Measurements from ENCODE around the gene PSMF1.
A peak's percentile ranks its signal among the peaks of the same experiment; 100 is the strongest.

The PSMF1 gene

GRCh38 chr20:1118336-1119127 is at the start of gene PSMF1:
Gene PSMF1, plus strand, starts transcription at chr20:1118602. Its CDS starts 172 bp downstream, at chr20:1118774.
- DNase-seq = peak; percentile 86

- no peak for DNase-seq
Measured at GRCh38 chr20:1072258-1072657, 46.1 kb upstream of the PSMF1 start.

- no peak for DNase-seq
Measured at GRCh38 chr20:1075616-1076015, 42.8 kb upstream of the PSMF1 start.

GRCh38 chr20:1081891-1082290 is 36.5 kb upstream of the PSMF1 start:
- no peak for DNase-seq

GRCh38 chr20:1083431-1084080 is 34.8 kb upstream of the PSMF1 start:
- DNase-seq = no peak

- no peak for DNase-seq
Measured at GRCh38 chr20:1085492-1086276, 32.7 kb upstream of the PSMF1 start.

GRCh38 chr20:1086277-1087213 is 31.9 kb upstream of the PSMF1 start:
- no peak for DNase-seq

- DNase-seq = no peak
Measured at GRCh38 chr20:1087311-1087905, 31.0 kb upstream of the PSMF1 start.

- no peak for DNase-seq
Measured at GRCh38 chr20:1094751-1095150, 23.7 kb upstream of the PSMF1 start.

GRCh38 chr20:1101533-1101932 is 16.9 kb upstream of the PSMF1 start:
- no peak for DNase-seq

- DNase-seq = no peak
Measured at GRCh38 chr20:1102016-1102415, 16.4 kb upstream of the PSMF1 start.

- DNase-seq = no peak
Measured at GRCh38 chr20:1103751-1104150, 14.7 kb upstream of the PSMF1 start.

GRCh38 chr20:1105599-1106194 is 12.7 kb upstream of the PSMF1 start:
- DNase-seq = no peak

- no peak for DNase-seq
Measured at GRCh38 chr20:1107176-1107575, 11.2 kb upstream of the PSMF1 start.

- DNase-seq = no peak
Measured at GRCh38 chr20:1108437-1108920, 9.9 kb upstream of the PSMF1 start.

- no peak for DNase-seq
Measured at GRCh38 chr20:1112908-1113307, 5.5 kb upstream of the PSMF1 start.

GRCh38 chr20:1118004-1118335 is 432 bp upstream of the PSMF1 start:
- no peak for DNase-seq

GRCh38 chr20:1119128-1119505 is 715 bp downstream of the PSMF1 start:
- no peak for DNase-seq

GRCh38 chr20:1119524-1119923 is 1.1 kb downstream of the PSMF1 start:
- DNase-seq = no peak

GRCh38 chr20:1121429-1121828 is 3.0 kb downstream of the PSMF1 start:
- no peak for DNase-seq

- no peak for DNase-seq
Measured at GRCh38 chr20:1122388-1123315, 4.2 kb downstream of the PSMF1 start.

Data from amniotic stem cell (primary cell).